ENCODE results near the gene DBP.

- no peak for TF ChIP-seq CTCF (IDR thresholded peaks at IDR 0.05; ENCODE audit: low read length)
- TF ChIP-seq EZH2 (IDR thresholded peaks at IDR 0.05; ENCODE audit: borderline replicate concordance, low read length), result no peak
Measured at GRCh38 chr19:48614436-48615230, 22.5 kb downstream of the DBP start, which contains the start of gene FAM83E.

All from OCI-LY1 (cell line).